HEK293 (cell line): ENCODE measurements around the gene CFAP45.

ENCODE experiments used
- BCL11B ChIP-seq: fragments of 450-650 bp; formaldehyde crosslinking; IDR thresholded peaks from 2 replicates; pipeline ENCODE4 v1.5.1; 2016; ENCODE audit warnings: low read depth, missing biosample characterization, missing genetic modification characterization
- GFI1B ChIP-seq: fragments of 450-650 bp; formaldehyde crosslinking; IDR thresholded peaks from 2 replicates; pipeline ENCODE4 v1.5.1; 2016; ENCODE audit warnings: missing biosample characterization, missing genetic modification characterization
- GLI4 ChIP-seq: fragments of 450-650 bp; formaldehyde crosslinking; IDR thresholded peaks from 2 replicates; pipeline ENCODE4 v1.5.1; 2016; ENCODE audit warnings: missing biosample characterization, missing genetic modification characterization
- GLIS1 ChIP-seq: fragments of 450-650 bp; formaldehyde crosslinking; IDR thresholded peaks from 2 replicates; pipeline ENCODE4 v1.5.1; 2016; ENCODE audit warnings: missing biosample characterization, missing genetic modification characterization
- HOXA7 ChIP-seq: sonication (generic); formaldehyde crosslinking; IDR thresholded peaks from 2 replicates; pipeline ENCODE4 v1.8.1; 2022; ENCODE audit warnings: missing genetic modification reagents, borderline replicate concordance
- KLF10 ChIP-seq: fragments of 450-650 bp; IDR thresholded peaks from 2 replicates; pipeline ENCODE4 v1.5.1; 2018; ENCODE audit warnings: missing biosample characterization, mild to moderate bottlenecking, missing genetic modification characterization
- MZF1 ChIP-seq: fragments of 450-650 bp; formaldehyde crosslinking; IDR thresholded peaks from 2 replicates; pipeline ENCODE4 v1.5.1; 2017; ENCODE audit warnings: missing biosample characterization, missing genetic modification characterization, borderline replicate concordance
- PRDM10 ChIP-seq: fragments of 450-650 bp; formaldehyde crosslinking; IDR thresholded peaks from 2 replicates; pipeline ENCODE4 v1.5.1; 2016; ENCODE audit warnings: missing biosample characterization, missing genetic modification characterization
- SCRT2 ChIP-seq: fragments of 450-650 bp; formaldehyde crosslinking; IDR thresholded peaks from 2 replicates; pipeline ENCODE4 v1.5.1; 2016; ENCODE audit warnings: missing biosample characterization, missing genetic modification characterization
- SP2 ChIP-seq: fragments of 450-650 bp; formaldehyde crosslinking; IDR thresholded peaks from 2 replicates; pipeline ENCODE4 v1.5.1; 2016; ENCODE audit warnings: missing biosample characterization, missing genetic modification characterization
- ZBTB1 ChIP-seq: fragments of 450-650 bp; formaldehyde crosslinking; IDR thresholded peaks from 2 replicates; pipeline ENCODE4 v1.5.1; 2016; ENCODE audit warnings: missing biosample characterization, missing genetic modification characterization
- ZBTB48 ChIP-seq: fragments of 450-650 bp; formaldehyde crosslinking; IDR thresholded peaks from 2 replicates; pipeline ENCODE4 v1.5.1; 2016; ENCODE audit warnings: missing biosample characterization, missing genetic modification characterization
- ZBTB8A ChIP-seq: fragments of 450-650 bp; formaldehyde crosslinking; IDR thresholded peaks from 2 replicates; pipeline ENCODE4 v1.5.1; 2016; ENCODE audit warnings: missing biosample characterization, missing genetic modification characterization
- ZNF146 ChIP-seq: fragments of 450-650 bp; formaldehyde crosslinking; IDR thresholded peaks from 2 replicates; pipeline ENCODE4 v1.5.1; 2016; ENCODE audit warnings: missing biosample characterization, missing genetic modification characterization
- ZNF18 ChIP-seq: fragments of 450-650 bp; formaldehyde crosslinking; IDR thresholded peaks from 2 replicates; pipeline ENCODE4 v1.5.1; 2016; ENCODE audit warnings: missing biosample characterization, missing genetic modification characterization
- ZNF239 ChIP-seq: fragments of 450-650 bp; formaldehyde crosslinking; IDR thresholded peaks from 2 replicates; pipeline ENCODE4 v1.5.1; 2016; ENCODE audit warnings: missing biosample characterization, missing genetic modification characterization
- ZNF324 ChIP-seq: fragments of 450-650 bp; formaldehyde crosslinking; IDR thresholded peaks from 2 replicates; pipeline ENCODE4 v1.5.1; 2016; ENCODE audit warnings: missing biosample characterization, missing genetic modification characterization
- ZNF335 ChIP-seq: fragments of 450-650 bp; formaldehyde crosslinking; conservative IDR thresholded peaks from 2 replicates; pipeline ENCODE4 v1.5.1; 2016; ENCODE audit warnings: missing biosample characterization, missing genetic modification characterization
- ZNF341 ChIP-seq: fragments of 450-650 bp; formaldehyde crosslinking; IDR thresholded peaks from 2 replicates; pipeline ENCODE4; 2016; ENCODE audit warnings: low read depth, missing biosample characterization, missing genetic modification characterization
- ZNF366 ChIP-seq: fragments of 450-650 bp; formaldehyde crosslinking; conservative IDR thresholded peaks from 2 replicates; pipeline ENCODE4 v1.5.1; 2016; ENCODE audit warnings: missing biosample characterization, missing genetic modification characterization
- ZNF394 ChIP-seq: fragments of 450-650 bp; formaldehyde crosslinking; IDR thresholded peaks from 2 replicates; pipeline ENCODE4 v1.5.1; 2016; ENCODE audit warnings: missing biosample characterization, missing genetic modification characterization, mild to moderate bottlenecking, moderate library complexity, borderline replicate concordance
- ZNF48 ChIP-seq: fragments of 450-650 bp; formaldehyde crosslinking; IDR thresholded peaks from 2 replicates; pipeline ENCODE4 v1.5.1; 2016; ENCODE audit warnings: missing biosample characterization, missing genetic modification characterization
- ZNF530 ChIP-seq: fragments of 450-650 bp; formaldehyde crosslinking; IDR thresholded peaks from 2 replicates; pipeline ENCODE4 v1.5.1; 2016; ENCODE audit warnings: low read depth, missing biosample characterization, missing genetic modification characterization
- ZNF561 ChIP-seq: fragments of 450-650 bp; IDR thresholded peaks from 2 replicates; pipeline ENCODE4 v1.5.1; 2018; ENCODE audit warnings: missing biosample characterization, missing genetic modification characterization, borderline replicate concordance
- ZNF621 ChIP-seq: fragments of 450-650 bp; formaldehyde crosslinking; IDR thresholded peaks from 2 replicates; pipeline ENCODE4 v1.5.1; 2017; ENCODE audit warnings: missing biosample characterization, missing genetic modification characterization
- ZNF626 ChIP-seq: fragments of 450-650 bp; sonication (Bioruptor Pico); formaldehyde crosslinking; IDR thresholded peaks from 2 replicates; pipeline ENCODE4 v1.5.1; 2018; ENCODE audit warnings: missing biosample characterization, missing genetic modification characterization, inconsistent platforms
- ZNF664 ChIP-seq: fragments of 450-650 bp; formaldehyde crosslinking; IDR thresholded peaks from 2 replicates; pipeline ENCODE4 v1.5.1; 2016; ENCODE audit warnings: missing biosample characterization, missing genetic modification characterization
- TF ChIP-seq, protein P1 (sequence below): fragments of 450-650 bp; formaldehyde crosslinking; IDR thresholded peaks from 2 replicates; pipeline ENCODE4 v1.5.1; 2016; ENCODE audit warnings: missing biosample characterization, missing genetic modification characterization

CFAP45 gene

DNA sequence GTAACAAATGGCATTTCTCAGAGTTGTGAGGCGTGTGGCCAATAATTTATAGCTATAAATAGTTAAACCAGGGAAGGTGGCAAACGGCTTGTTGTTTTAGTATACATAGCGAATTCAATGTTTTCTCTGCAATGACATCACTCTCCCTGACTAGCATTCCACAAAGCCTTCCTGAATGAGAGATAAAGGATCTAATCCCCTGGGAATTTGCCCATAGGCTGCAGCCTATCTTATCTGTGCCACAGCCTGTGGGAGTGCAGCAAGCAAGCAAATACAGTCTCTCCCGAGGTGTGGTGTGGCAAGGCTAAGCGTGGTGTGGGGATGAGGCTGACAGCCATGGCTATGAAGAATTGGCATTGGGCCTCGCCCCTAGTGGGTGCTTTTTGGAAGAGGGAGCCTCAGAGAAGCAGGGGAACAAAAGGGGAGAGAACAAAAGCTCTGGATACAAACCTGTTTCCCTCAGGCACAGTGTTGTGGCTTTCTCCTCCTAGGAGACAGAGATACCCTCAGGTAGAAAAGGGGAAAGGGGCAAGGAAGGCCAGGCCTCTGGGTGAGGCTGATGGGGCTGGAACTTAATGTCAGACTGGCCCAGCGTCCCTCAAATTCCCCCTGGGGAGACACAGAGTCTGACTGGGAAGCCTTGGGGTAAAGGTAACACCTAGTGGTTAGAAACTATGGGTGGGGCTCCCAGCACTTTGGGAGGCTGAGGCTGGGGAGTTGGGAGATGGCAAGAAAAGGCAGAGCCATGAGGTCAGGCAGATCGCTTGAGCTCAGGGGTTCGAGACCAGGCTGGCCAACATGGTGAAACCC is 16.5 kb upstream of the CFAP45 start (continued):
- TF ChIP-seq ZNF18 (peak; percentile 78), BCL11B (peak; percentile 94), HOXA7 (CRISPR knock-in tag) (no peak), ZBTB8A (tag by site-specific recombination) (peak; percentile 67), ZNF341 (tag by site-specific recombination) (peak; percentile 51), ZBTB48 (tag by site-specific recombination) (no peak), PRDM10 (tag by site-specific recombination) (peak; percentile 84), ZNF335 (tag by site-specific recombination) (peak; percentile 34; the same call in 1 of the 2 replicates), ZNF626 (tag by site-specific recombination) (no peak), ZNF239 (0 out of 2 replicates have a peak, but pooled peaks have one; percentile 49), GLIS1 (tag by site-specific recombination) (peak; percentile 94), ZNF664 (tag by site-specific recombination) (peak; percentile 5; the same call in 1 of the 2 replicates), ZNF621 (tag by site-specific recombination) (no peak), ZNF48 (tag by site-specific recombination) (no peak), MZF1 (tag by site-specific recombination) (peak; percentile 92), ZNF366 (tag by site-specific recombination) (peak; percentile 99), KLF10 (peak; percentile 98), GLI4 (tag by site-specific recombination) (0 out of 2 replicates have a peak, but pooled peaks have one; percentile 41), ZNF146 (peak; percentile 80), ZBTB1 (peak; percentile 84), ZNF394 (tag by site-specific recombination) (peak; percentile 85; the same call in 1 of the 2 replicates), GFI1B (tag by site-specific recombination) (peak; percentile 90), ZNF530 (no peak), SP2 (tag by site-specific recombination) (peak; percentile 35), ZNF561 (tag by site-specific recombination) (peak; percentile 97), ZNF324 (tag by site-specific recombination) (peak; percentile 96), SCRT2 (tag by site-specific recombination) (peak; percentile 91)
- TF ChIP-seq, protein P1, sequence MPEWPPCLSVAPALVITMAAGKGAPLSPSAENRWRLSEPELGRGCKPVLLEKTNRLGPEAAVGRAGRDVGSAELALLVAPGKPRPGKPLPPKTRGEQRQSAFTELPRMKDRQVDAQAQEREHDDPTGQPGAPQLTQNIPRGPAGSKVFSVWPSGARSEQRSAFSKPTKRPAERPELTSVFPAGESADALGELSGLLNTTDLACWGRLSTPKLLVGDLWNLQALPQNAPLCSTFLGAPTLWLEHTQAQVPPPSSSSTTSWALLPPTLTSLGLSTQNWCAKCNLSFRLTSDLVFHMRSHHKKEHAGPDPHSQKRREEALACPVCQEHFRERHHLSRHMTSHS (tag by site-specific recombination), result peak; percentile 47; the same call in 1 of the 2 replicates
